B cell (primary cell): ENCODE data around the gene INPP5B. TPM values are rescaled to one million over a fixed set of nuclear protein-coding genes. Genes with fewer than 3 reads are reported as not detected.

Experiments used
- ATAC-seq: fragments of 200-7000 bp; cut with Tn5 transposase; one replicate; pipeline ENCODE4 v1.10.0; 2021; ENCODE audit warnings: low read depth, mild to moderate bottlenecking, moderate number of reproducible peaks, moderate library complexity
- CTCF ChIA-PET: fragments of 350-600 bp; sonication (Branson Sonifier 250); formaldehyde crosslinking; loops from one replicate; lab custom pipeline; 2021; ENCODE audit warnings: antibody characterized with exemption, inconsistent platforms; lab: Charles Lee
- POLR2A ChIA-PET: fragments of 350-600 bp; sonication (Branson Sonifier 250); formaldehyde crosslinking; loops from one replicate; lab custom pipeline; 2021; ENCODE audit warnings: antibody characterized with exemption; lab: Charles Lee
- DNase-seq: peaks from one replicate; pipeline ENCODE4 v3.0.0; 2013
- H2AFZ ChIP-seq: 2 replicates; pipeline ENCODE4 v1.6.1; 2012; ENCODE audit warnings: mild to moderate bottlenecking, low read depth, low read length; ENCODE audit not compliant: insufficient read depth, poor library complexity, severe bottlenecking
- H3K27ac ChIP-seq, 2 donors: 1 replicate in 1 of 2; 2 replicates in 1 of 2; pipeline ENCODE4 v1.5.1; 2012 to 2013; ENCODE audit warnings: low read length in 2 of 2, mild to moderate bottlenecking in 2 of 2, moderate library complexity in 1 of 2
- H3K27me3 ChIP-seq, 4 experiments: fragments of 200-600 bp in 1 of 4; sonication (generic) in 1 of 4; replicated peaks in 1 of 4; 1 replicate in 2 of 4; 2 replicates in 2 of 4; pipeline versions ENCODE4 v1.6.1 to v1.7.0; 2013 to 2016; ENCODE audit warnings: low read length in 3 of 4, mild to moderate bottlenecking in 2 of 4, mixed read lengths in 1 of 4, moderate library complexity in 1 of 4; ENCODE audit not compliant: insufficient read depth in 4 of 4, control insufficient read depth in 3 of 4; ENCODE audit errors: control extremely low read depth in 1 of 4
- H3K36me3 ChIP-seq, 2 experiments: replicated peaks in 1 of 2; 1 replicate in 1 of 2; 2 replicates in 1 of 2; pipeline versions ENCODE4 v1.6.1 to v1.7.1; 2013; ENCODE audit warnings: low read length in 1 of 2; ENCODE audit not compliant: insufficient read depth in 2 of 2, control insufficient read depth in 1 of 2; ENCODE audit errors: control extremely low read depth in 1 of 2, extremely low read depth in 1 of 2
- H3K4me1 ChIP-seq, 2 donors: fragments of 200-600 bp in 1 of 2; sonication (generic) in 1 of 2; 1 replicate in 1 of 2; 2 replicates in 1 of 2; pipeline versions ENCODE4 v1.5.1 to v1.6.1; 2013 to 2017; ENCODE audit warnings: low read length in 2 of 2; ENCODE audit not compliant: control insufficient read depth in 2 of 2, insufficient read depth in 2 of 2
- H3K4me2 ChIP-seq: replicated peaks from 2 replicates; pipeline ENCODE3; 2012; ENCODE audit warnings: mild to moderate bottlenecking, low read depth, low read length; ENCODE audit not compliant: poor library complexity, severe bottlenecking
- H3K4me3 ChIP-seq, 5 experiments: fragments of 200-600 bp in 1 of 5; sonication (generic) in 1 of 5; 1 replicate in 3 of 5; 2 replicates in 2 of 5; pipeline versions ENCODE4 v1.5.1 to v1.7.0; 2011 to 2016; ENCODE audit warnings: low read length in 4 of 5, mild to moderate bottlenecking in 4 of 5, low read depth in 2 of 5, control low read depth in 1 of 5, moderate library complexity in 1 of 5; ENCODE audit not compliant: insufficient read depth in 1 of 5; ENCODE audit errors: control extremely low read depth in 1 of 5, extremely low read depth in 1 of 5
- H3K79me2 ChIP-seq: fragments of 200-600 bp; sonication (generic); one replicate; pipeline ENCODE4 v1.6.0; 2016; ENCODE audit warnings: low read length; ENCODE audit not compliant: control insufficient read depth, insufficient read depth
- H3K9ac ChIP-seq: fragments of 200-600 bp; sonication (generic); 2 replicates; pipeline ENCODE4 v1.6.1; 2017; ENCODE audit warnings: mild to moderate bottlenecking, low read length, moderate library complexity
- H3K9me3 ChIP-seq, 3 donors: one replicate each; pipeline versions ENCODE4 v1.6.1 to v1.7.1; 2013; ENCODE audit warnings: low read length in 2 of 3; ENCODE audit not compliant: control insufficient read depth in 2 of 3, insufficient read depth in 1 of 3; ENCODE audit errors: control extremely low read depth in 1 of 3
- H4K20me1 ChIP-seq: 2 replicates; pipeline ENCODE4 v1.6.0; 2012; ENCODE audit warnings: mild to moderate bottlenecking, low read length; ENCODE audit not compliant: insufficient read depth, control insufficient read depth, poor library complexity, severe bottlenecking
- H3K27ac Mint-ChIP-seq: one replicate; pipeline ENCODE4 v1.8.0; 2021; ENCODE audit warnings: mixed read lengths
- H3K27me3 Mint-ChIP-seq: one replicate; pipeline ENCODE4 v1.8.0; 2021; ENCODE audit warnings: mixed read lengths
- H3K4me1 Mint-ChIP-seq: one replicate; pipeline ENCODE4 v1.8.0; 2021; ENCODE audit warnings: mixed read lengths
- H3K4me3 Mint-ChIP-seq: one replicate; pipeline ENCODE4 v1.8.0; 2021; ENCODE audit warnings: mixed read lengths
- H3K9me3 Mint-ChIP-seq: one replicate; pipeline ENCODE4 v1.8.0; 2022; ENCODE audit warnings: mixed read lengths; ENCODE audit not compliant: insufficient read depth
- CTCF ChIP-seq: fragments of 200-600 bp; IDR thresholded peaks from one replicate; pipeline ENCODE4 v1.8.0; 2022; ENCODE audit warnings: antibody characterized with exemption, mild to moderate bottlenecking
- EZH2 ChIP-seq: IDR thresholded peaks from 2 replicates; pipeline ENCODE4 v1.6.1; 2012; ENCODE audit warnings: borderline replicate concordance, low read depth, mild to moderate bottlenecking, moderate library complexity, low read length; ENCODE audit not compliant: insufficient read depth, poor library complexity, severe bottlenecking
- WGBS: methylation state at CpG from one replicate; pipeline ENCODE4 v1.1.5; 2013; ENCODE audit warnings: missing lambda C conversion rate; ENCODE audit not compliant: insufficient coverage; 5-methylcytosine and 5-hydroxymethylcytosine counted together
- intact Hi-C: fragments of 100-400 bp; cut with micrococcal nuclease; formaldehyde crosslinking; loops from one replicate; pipeline ENCODE4 v1.10.0; 2022
- polyA plus RNA-seq: library from polyadenylated mRNA; depleted of rRNA; stranded (reverse); fragments of >200 nt; gene quantifications from 2 replicates; pipeline ENCODE4 v1.2.3, GENCODE V29; 2012
- total RNA-seq, 2 donors: library from RNA; stranded (reverse); fragments of 120-200 nt in 1 of 2; gene quantifications; 1 replicate in 1 of 2; 2 replicates in 1 of 2; pipeline versions ENCODE4 v1.2.3 to v1.2.4, GENCODE V29; 2013 to 2022

INPP5B gene
- total and polyA plus RNA-seq, 2 donors (not counting 1 experiment from before 2014, with no cell fraction given): 45.4 to 63.3 TPM

DNA sequence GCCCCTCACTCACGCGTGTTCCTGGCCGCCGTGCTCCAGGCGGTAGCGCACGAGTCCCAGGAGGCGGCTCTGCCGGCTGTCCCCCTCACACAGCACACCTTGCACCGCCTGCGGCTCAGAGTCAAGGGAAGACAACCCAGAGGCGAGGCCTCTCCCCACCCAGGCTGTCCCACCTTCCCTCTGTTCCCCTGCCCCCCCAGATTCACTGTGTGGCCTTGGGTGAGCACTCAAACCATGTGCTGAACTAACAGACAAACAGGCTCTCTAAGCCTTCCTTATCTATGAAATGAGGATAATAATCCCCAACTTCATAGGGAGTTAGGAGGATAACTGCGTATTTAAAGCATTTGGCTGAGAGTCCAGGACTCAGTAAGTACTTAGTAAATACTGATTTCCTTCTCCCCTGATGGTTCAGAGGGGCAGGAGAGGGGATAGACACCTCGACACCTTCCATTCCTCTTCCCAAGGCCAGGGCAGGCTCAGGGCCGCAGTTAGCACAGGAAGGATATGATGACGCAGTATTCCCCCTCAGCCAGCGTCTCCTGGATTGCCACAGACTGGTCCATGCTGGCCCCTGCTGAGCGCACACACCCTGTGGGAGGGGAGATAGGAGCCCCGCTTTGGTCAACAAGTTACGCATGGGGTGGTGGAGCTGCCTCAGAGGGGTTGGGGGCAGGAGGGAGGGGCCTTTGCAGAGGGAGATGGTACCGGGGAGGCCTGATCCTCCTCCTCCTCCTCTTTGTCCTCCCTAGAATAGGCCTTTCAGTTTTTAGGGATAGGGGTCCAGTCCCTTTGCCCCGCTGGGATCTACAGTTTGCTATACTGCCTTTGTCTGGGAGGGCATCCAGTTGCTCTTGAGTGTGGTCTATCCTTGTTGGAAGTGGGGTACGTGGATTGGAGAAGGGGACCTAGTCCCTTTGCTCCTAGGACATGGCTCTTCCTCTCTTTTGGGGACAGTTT is 830 bp downstream of the INPP5B start:
- Histone ChIP-seq H3K4me1 (peaks cover 14 to 19% of the 10 kb centered on the region in 2 donors), H4K20me1 (no peaks in the 10 kb centered on the region), H3K9ac (peak overlapping the region; percentile 63), H3K9me3 (no peaks in the 10 kb centered on the region), H2AFZ (peak overlapping the region; percentile 84), H3K4me2 (peak overlapping the region; percentile 74), H3K36me3 (peaks cover 0 to 9% of the 10 kb centered on the region in 2 experiments), H3K4me3 (peak overlapping the region; percentile 50 to 73 (median 67)), H3K27me3 (no peaks in the 10 kb centered on the region), H3K27ac (peak overlapping the region in 1 of 2 donors; percentile 56), H3K79me2 (no peaks in the 10 kb centered on the region)
- 86% methylated on average over 14 of the region's 23 CpGs for WGBS
- DNase-seq (no peak), ATAC-seq (no peak)
- TF ChIP-seq EZH2: no peak
- no peak for TF ChIP-seq CTCF
- Mint-ChIP-seq H3K9me3 (no peaks in the 10 kb centered on the region), H3K27ac (peak overlapping the region; percentile 86), H3K4me3 (peak overlapping the region; percentile 91), H3K27me3 (no peaks in the 10 kb centered on the region), H3K4me1 (peaks cover 14% of the 10 kb centered on the region)
- ChIA-PET POLR2A (interaction anchor here (0.9 to 1.0 kb wide), 2 partner anchors 15 to 23 kb away, joined by 3 to 4 read pairs; no protein-coding TSS in a partner anchor), CTCF (interaction anchor here (1.4 kb wide), 1 partner anchor 56 kb away, joined by 4 read pairs; no protein-coding TSS in a partner anchor)
- intact Hi-C loops: loop anchor here (5.0 kb wide), 1 partner anchor 139 kb away; the partner anchor contains the start of genes C1orf122 and YRDC

DNA sequence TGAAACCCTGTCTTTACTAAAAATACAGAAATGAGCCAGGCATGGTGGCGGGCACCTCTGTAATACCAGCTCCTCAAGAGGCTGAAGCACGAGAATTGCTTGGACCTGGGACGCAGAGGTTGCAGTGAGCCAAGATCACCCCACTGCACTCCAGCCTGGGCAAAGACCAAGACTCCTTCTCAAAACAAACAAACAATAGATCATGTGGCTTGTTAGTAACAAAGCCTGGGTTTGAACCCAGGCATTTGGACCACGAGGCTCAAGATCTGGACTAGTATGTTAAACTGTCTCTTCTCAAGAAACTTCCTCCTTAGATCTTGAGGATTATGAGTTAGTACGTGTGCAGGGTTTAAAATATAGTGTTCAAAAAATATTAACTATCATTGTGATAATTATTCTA is 1.6 kb downstream of the INPP5B start:
- H3K4me1 ChIP-seq: peaks cover 14 to 19% of the 10 kb centered on the region in 2 donors
- H3K27ac ChIP-seq: no peak overlapping the region
- no peak overlapping the region for H3K4me3 ChIP-seq
- H4K20me1 ChIP-seq: no peaks in the 10 kb centered on the region
- Mint-ChIP-seq H3K4me3 (no peak overlapping the region), H3K27ac (no peak overlapping the region), H3K4me1 (peaks cover 14% of the 10 kb centered on the region), H3K27me3 (no peaks in the 10 kb centered on the region), H3K9me3 (no peaks in the 10 kb centered on the region)
- ChIA-PET CTCF (no interaction called here), POLR2A (no interaction called here)
- H3K79me2 ChIP-seq: no peaks in the 10 kb centered on the region
- DNase-seq (no peak), ATAC-seq (no peak)
- WGBS: 92% methylated on average over 3 of the region's 5 CpGs
- no peaks in the 10 kb centered on the region for H3K9me3 ChIP-seq
- intact Hi-C loops: loop anchor here (5.0 kb wide), 1 partner anchor 138 kb away; the partner anchor contains the start of genes C1orf122 and YRDC
- peaks cover 2 to 9% of the 10 kb centered on the region in 2 experiments for H3K36me3 ChIP-seq
- TF ChIP-seq EZH2 (no peak), CTCF (no peak)
- no peaks in the 10 kb centered on the region for H3K27me3 ChIP-seq
- H2AFZ ChIP-seq: no peak overlapping the region
- H3K9ac ChIP-seq: no peak overlapping the region
- no peak overlapping the region for H3K4me2 ChIP-seq
